ENCODE data around the gene GRIN2A. TPM values are rescaled to one million over a fixed set of nuclear protein-coding genes. Genes with fewer than 3 reads are reported as not detected.

GRIN2A gene
- total and polyA plus RNA-seq, 2 donors, result 0.25 to 1.1 TPM

DNA sequence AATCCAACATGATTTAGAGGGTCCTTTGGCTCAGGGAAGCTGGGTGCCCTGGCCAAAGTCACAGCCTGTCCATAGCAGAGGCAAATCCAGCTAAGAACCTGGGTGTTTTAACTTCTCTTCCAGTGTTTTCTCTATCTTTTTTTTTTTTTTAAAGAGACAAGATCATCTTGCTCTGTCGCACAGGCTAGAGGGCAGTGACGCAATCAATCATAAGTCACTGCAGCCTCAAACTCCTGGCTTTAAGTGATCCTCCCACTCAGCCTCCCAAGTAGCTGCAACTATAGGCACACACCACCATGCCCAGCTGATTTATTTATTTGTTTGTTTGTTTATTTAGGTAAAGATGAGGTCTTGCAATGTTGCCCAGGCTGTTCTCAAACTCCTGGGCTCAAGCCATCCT, 14.8 kb upstream of the GRIN2A start:
- Histone ChIP-seq H3K36me3 (ENCODE audit: control insufficient read depth in 2 of 2, insufficient read depth in 2 of 2, low read length in 1 of 2) (no peaks in the 10 kb centered on the region), H3K9me3 (ENCODE audit: control insufficient read depth in 2 of 2, insufficient read depth in 1 of 2, low read length in 1 of 2) (no peaks in the 10 kb centered on the region), H3K27me3 (ENCODE audit: control insufficient read depth in 2 of 2, insufficient read depth in 1 of 2, low read length in 1 of 2) (peaks cover 0 to 2% of the 10 kb centered on the region in 2 donors), H3K4me1 (ENCODE audit: control insufficient read depth in 2 of 2, insufficient read depth in 2 of 2, low read length in 2 of 2) (no peaks in the 10 kb centered on the region), H3K4me3 (ENCODE audit: low read length in 2 of 2) (no peak overlapping the region), H3K27ac (ENCODE audit: low read depth in 1 of 2, low read length in 1 of 2) (no peak overlapping the region)
- WGBS, result 93% methylated on average over 2 of the region's 2 CpGs
- DNase-seq (ENCODE audit: low read depth in 6 of 9, low spot score in 9 of 9), result no peak

DNA sequence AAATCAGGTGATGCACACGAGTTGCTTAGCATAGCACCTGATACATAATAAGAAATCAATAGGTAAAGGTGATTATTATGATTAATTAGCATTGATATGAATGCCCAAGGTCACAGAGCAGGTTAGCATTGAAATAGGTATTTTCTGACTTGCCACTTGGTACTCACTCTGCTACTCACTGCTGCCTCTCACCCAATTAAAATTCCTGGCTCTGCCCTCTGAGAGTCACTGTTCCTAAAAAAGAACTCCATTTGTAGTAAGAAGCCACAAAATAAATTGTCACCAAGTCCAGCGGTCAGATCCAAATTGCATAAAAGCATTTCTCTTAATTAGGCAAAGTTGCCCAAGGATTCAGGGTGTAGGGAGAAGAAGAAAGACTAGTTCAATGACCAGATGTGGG, 8.9 kb upstream of the GRIN2A start:
- Histone ChIP-seq H3K4me1 (ENCODE audit: control insufficient read depth in 2 of 2, insufficient read depth in 2 of 2, low read length in 2 of 2) (no peaks in the 10 kb centered on the region), H3K36me3 (ENCODE audit: control insufficient read depth in 2 of 2, insufficient read depth in 2 of 2, low read length in 1 of 2) (no peaks in the 10 kb centered on the region), H3K27me3 (ENCODE audit: control insufficient read depth in 2 of 2, insufficient read depth in 1 of 2, low read length in 1 of 2) (peaks cover 0 to 4% of the 10 kb centered on the region in 2 donors), H3K27ac (ENCODE audit: low read depth in 1 of 2, low read length in 1 of 2) (no peak overlapping the region), H3K4me3 (ENCODE audit: low read length in 2 of 2) (no peak overlapping the region), H3K9me3 (ENCODE audit: control insufficient read depth in 2 of 2, insufficient read depth in 1 of 2, low read length in 1 of 2) (no peaks in the 10 kb centered on the region)
- 92% methylated on average over 2 of the region's 2 CpGs for WGBS
- no peak for DNase-seq (ENCODE audit: low read depth in 6 of 9, low spot score in 9 of 9)

DNA sequence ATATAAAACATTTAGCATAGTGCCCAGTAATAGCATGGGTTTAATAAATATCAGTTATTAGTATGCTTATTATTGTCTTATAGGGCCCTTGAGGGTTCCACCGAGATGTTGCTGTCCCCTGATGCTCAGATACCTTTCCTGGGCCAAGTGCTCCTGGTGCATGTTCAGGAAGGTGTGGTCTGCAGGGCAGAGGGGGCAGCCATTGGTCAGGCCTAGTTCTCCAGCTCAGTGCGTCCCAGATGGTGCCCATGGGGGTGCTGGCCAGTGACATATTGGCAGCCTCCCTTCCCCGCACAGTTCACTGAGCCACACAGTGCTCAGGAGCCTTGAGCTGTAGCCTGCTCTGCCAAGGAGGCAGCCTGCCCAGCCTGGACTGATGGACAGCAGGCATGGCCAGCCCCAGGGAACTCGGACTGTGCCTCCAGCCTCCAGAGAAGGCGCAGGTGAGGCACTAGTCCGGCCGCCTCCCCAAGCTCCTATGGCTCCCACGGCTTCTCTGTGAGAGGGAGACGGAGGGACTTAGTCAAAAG, 7.7 kb upstream of the GRIN2A start:
- H3K27me3 ChIP-seq (ENCODE audit: control insufficient read depth in 2 of 2, insufficient read depth in 1 of 2, low read length in 1 of 2), result peaks cover 3 to 12% of the 10 kb centered on the region in 2 donors
- H3K36me3 ChIP-seq (ENCODE audit: control insufficient read depth in 2 of 2, insufficient read depth in 2 of 2, low read length in 1 of 2), result no peaks in the 10 kb centered on the region
- no peak overlapping the region for H3K27ac ChIP-seq (ENCODE audit: low read depth in 1 of 2, low read length in 1 of 2)
- DNase-seq (ENCODE audit: low read depth in 6 of 9, low spot score in 9 of 9), result no peak
- H3K4me1 ChIP-seq (ENCODE audit: control insufficient read depth in 2 of 2, insufficient read depth in 2 of 2, low read length in 2 of 2), result no peaks in the 10 kb centered on the region
- 85% methylated on average over 9 of the region's 9 CpGs for WGBS
- no peaks in the 10 kb centered on the region for H3K9me3 ChIP-seq (ENCODE audit: control insufficient read depth in 2 of 2, insufficient read depth in 1 of 2, low read length in 1 of 2)
- H3K4me3 ChIP-seq (ENCODE audit: low read length in 2 of 2), result no peak overlapping the region

DNA sequence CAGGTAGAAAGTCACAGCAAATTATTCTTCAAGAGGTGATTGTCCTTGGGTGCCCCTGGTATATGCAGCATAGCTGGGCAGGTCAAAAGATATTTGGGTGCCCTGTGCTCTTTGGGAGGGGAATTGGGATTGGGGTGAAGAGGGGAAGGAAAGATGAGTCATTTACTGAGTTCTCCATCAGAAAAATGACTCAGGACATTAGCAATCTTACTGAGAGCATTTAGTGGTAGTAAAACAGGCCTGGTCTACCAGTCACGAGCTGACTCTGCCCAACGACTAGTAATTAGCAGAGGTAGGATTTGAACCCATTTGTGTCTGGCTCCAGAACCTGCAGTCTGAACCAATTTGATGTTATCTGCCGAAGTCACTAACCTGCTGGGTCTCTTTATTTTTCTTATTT, 6.0 kb upstream of the GRIN2A start:
- Histone ChIP-seq H3K4me3 (ENCODE audit: low read length in 2 of 2) (no peak overlapping the region), H3K9me3 (ENCODE audit: control insufficient read depth in 2 of 2, insufficient read depth in 1 of 2, low read length in 1 of 2) (no peaks in the 10 kb centered on the region), H3K4me1 (ENCODE audit: control insufficient read depth in 2 of 2, insufficient read depth in 2 of 2, low read length in 2 of 2) (no peaks in the 10 kb centered on the region), H3K27ac (ENCODE audit: low read depth in 1 of 2, low read length in 1 of 2) (no peak overlapping the region), H3K36me3 (ENCODE audit: control insufficient read depth in 2 of 2, insufficient read depth in 2 of 2, low read length in 1 of 2) (no peaks in the 10 kb centered on the region), H3K27me3 (ENCODE audit: control insufficient read depth in 2 of 2, insufficient read depth in 1 of 2, low read length in 1 of 2) (peaks cover 18 to 29% of the 10 kb centered on the region in 2 donors)
- DNase-seq (ENCODE audit: low read depth in 6 of 9, low spot score in 9 of 9), result no peak
- WGBS, result 32% methylated on average over 3 of the region's 3 CpGs

DNA sequence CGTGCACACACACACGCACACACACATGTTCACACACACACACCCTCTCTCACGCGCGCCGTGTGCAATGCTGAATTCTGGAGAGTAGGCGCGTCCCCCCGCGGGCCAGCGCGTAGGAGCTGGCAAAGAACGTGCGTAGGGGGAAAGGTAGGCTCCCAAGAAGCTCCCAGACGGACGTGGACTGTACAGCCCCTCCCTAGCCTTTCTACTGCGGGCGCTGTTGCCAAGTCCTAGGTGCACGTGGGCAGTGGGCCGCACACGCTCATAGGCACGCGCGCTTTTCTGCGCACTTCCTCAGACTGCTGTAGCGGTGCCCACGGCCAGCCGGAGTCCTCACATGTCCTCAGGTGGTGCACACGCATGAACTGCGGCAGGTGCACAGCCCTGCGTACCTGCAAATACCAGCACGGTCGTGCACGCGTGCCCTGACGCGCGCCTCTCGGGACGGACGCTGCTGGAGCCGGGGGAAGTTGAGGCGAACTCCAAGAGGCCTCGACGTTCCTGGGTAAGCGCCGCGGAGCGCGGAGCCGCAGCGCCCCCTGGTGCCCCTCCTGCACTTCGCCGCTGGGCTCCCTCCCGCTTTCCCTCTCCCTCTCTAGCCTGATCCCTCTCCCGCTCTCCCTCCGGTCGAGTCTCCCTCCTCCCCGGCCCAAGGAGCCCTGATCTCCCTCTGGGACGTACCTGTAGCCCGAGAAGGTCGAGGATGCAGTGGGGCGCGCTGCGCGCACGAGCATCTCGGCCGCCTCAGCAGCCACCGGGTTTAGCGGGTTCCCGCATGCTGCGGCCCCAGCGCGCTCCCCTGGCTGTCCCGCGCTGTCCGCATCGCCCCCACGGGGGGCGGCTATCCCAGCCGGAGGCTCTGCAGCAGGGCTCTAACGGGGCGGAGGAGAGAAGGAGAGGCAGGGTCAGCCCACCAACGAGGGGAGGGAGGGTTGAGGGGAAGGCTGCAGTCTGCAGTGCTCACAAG, 749 bp downstream of the GRIN2A start:
- no peak overlapping the region for H3K27ac ChIP-seq (ENCODE audit: low read depth in 1 of 2, low read length in 1 of 2)
- H3K4me3 ChIP-seq (ENCODE audit: low read length in 2 of 2), result peak overlapping the region in 1 of 2 donors; percentile 27
- DNase-seq (ENCODE audit: low read depth in 6 of 9, low spot score in 9 of 9), result peak in 7 of 9 donors; percentile 8 to 59 (median 47)
- H3K9me3 ChIP-seq (ENCODE audit: control insufficient read depth in 2 of 2, insufficient read depth in 1 of 2, low read length in 1 of 2), result no peaks in the 10 kb centered on the region
- H3K27me3 ChIP-seq (ENCODE audit: control insufficient read depth in 2 of 2, insufficient read depth in 1 of 2, low read length in 1 of 2), result peaks cover 57 to 75% of the 10 kb centered on the region in 2 donors
- no peaks in the 10 kb centered on the region for H3K36me3 ChIP-seq (ENCODE audit: control insufficient read depth in 2 of 2, insufficient read depth in 2 of 2, low read length in 1 of 2)
- H3K4me1 ChIP-seq (ENCODE audit: control insufficient read depth in 2 of 2, insufficient read depth in 2 of 2, low read length in 2 of 2), result peaks cover 2 to 6% of the 10 kb centered on the region in 2 donors
- WGBS, result 4% methylated on average over 85 of the region's 85 CpGs

DNA sequence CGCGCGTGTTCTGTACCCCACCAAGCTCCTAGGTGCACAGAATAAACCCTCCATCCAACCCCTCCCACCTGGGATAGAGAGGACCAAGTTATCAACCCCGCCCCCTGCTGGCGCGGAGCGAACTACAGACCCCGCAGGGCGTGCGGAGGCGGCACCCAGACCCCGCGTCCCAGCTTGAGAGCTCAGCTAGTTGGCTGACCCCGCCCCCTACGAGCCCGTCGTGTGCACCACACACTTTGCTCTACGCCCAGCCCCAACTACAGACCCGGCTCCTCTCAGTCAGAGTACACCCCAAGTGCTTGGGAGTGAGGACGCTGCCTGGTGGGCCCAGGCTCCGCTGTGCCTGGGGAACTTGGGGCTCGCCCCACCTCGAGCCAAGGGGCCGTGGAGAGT, 1.5 kb downstream of the GRIN2A start:
- peak in 6 of 9 donors; percentile 13 to 50 (median 36) for DNase-seq (ENCODE audit: low read depth in 6 of 9, low spot score in 9 of 9)
- Histone ChIP-seq H3K9me3 (ENCODE audit: control insufficient read depth in 2 of 2, insufficient read depth in 1 of 2, low read length in 1 of 2) (no peaks in the 10 kb centered on the region), H3K36me3 (ENCODE audit: control insufficient read depth in 2 of 2, insufficient read depth in 2 of 2, low read length in 1 of 2) (no peaks in the 10 kb centered on the region), H3K27me3 (ENCODE audit: control insufficient read depth in 2 of 2, insufficient read depth in 1 of 2, low read length in 1 of 2) (peaks cover 57 to 74% of the 10 kb centered on the region in 2 donors), H3K27ac (ENCODE audit: low read depth in 1 of 2, low read length in 1 of 2) (no peak overlapping the region), H3K4me1 (ENCODE audit: control insufficient read depth in 2 of 2, insufficient read depth in 2 of 2, low read length in 2 of 2) (peaks cover 2 to 6% of the 10 kb centered on the region in 2 donors), H3K4me3 (ENCODE audit: low read length in 2 of 2) (no peak overlapping the region)
- WGBS, result 6% methylated on average over 24 of the region's 24 CpGs

DNA sequence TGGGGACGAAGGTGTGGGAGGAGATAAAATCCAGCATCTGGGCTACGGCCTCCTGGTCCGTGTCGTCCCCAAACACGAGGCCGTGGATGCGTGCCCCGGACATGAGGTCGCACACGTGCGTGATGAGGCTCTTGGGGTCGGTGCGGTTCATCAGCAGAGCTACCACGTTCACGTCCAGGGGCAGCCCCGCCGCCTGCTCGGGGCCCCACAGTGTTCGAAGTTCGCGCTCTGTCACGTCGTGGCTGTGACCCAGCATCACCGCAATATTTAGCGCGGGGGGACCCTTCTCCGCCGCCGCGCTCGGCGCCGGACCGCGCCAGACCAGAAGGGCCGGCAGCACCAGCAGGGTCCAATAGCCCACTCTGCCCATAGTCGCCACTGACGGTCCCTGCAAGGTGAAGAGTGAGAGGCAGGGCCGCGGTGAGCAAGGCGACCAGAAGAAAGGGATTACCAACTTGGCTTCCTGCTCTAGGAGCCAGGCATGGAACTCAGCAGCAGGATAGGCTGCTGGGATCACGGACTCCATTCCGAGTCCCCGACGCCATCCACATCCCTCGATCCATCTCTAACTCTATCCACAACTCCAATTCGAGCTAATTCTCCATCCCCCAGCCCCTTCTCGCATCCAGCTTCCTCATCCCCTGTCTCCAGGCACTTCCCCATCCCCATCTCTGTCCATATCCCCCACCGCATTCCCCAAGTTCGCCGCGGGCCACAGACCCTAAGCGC, 2.0 kb downstream of the GRIN2A start:
- Histone ChIP-seq H3K27ac (ENCODE audit: low read depth in 1 of 2, low read length in 1 of 2) (no peak overlapping the region), H3K4me1 (ENCODE audit: control insufficient read depth in 2 of 2, insufficient read depth in 2 of 2, low read length in 2 of 2) (peaks cover 2 to 6% of the 10 kb centered on the region in 2 donors), H3K36me3 (ENCODE audit: control insufficient read depth in 2 of 2, insufficient read depth in 2 of 2, low read length in 1 of 2) (no peaks in the 10 kb centered on the region), H3K9me3 (ENCODE audit: control insufficient read depth in 2 of 2, insufficient read depth in 1 of 2, low read length in 1 of 2) (no peaks in the 10 kb centered on the region), H3K4me3 (ENCODE audit: low read length in 2 of 2) (no peak overlapping the region), H3K27me3 (ENCODE audit: control insufficient read depth in 2 of 2, insufficient read depth in 1 of 2, low read length in 1 of 2) (peaks cover 57 to 70% of the 10 kb centered on the region in 2 donors)
- DNase-seq (ENCODE audit: low read depth in 6 of 9, low spot score in 9 of 9), result no peak
- WGBS, result 39% methylated on average over 53 of the region's 53 CpGs

DNA sequence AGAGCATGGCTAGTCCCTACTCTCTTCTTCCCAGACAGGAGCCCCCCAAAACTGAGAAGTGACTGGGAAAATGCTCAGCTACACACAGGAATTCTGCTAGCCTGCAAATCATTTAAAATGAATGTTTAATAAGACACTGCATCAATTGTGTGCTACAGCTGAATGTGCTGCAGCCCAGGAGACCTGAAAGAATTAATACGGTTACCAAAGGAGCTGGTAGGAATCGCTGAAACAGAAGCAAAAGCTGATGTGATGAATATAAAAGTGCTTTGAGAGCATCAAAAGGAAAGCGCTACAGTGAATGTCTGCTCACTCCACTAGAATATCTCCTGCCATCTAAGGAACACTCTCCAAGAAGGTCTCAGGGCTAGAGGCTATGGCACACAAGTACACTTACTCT, 3.7 kb downstream of the GRIN2A start:
- WGBS, result 93% methylated on average over 3 of the region's 3 CpGs
- H3K27me3 ChIP-seq (ENCODE audit: control insufficient read depth in 2 of 2, insufficient read depth in 1 of 2, low read length in 1 of 2), result peaks cover 41 to 53% of the 10 kb centered on the region in 2 donors

DNA sequence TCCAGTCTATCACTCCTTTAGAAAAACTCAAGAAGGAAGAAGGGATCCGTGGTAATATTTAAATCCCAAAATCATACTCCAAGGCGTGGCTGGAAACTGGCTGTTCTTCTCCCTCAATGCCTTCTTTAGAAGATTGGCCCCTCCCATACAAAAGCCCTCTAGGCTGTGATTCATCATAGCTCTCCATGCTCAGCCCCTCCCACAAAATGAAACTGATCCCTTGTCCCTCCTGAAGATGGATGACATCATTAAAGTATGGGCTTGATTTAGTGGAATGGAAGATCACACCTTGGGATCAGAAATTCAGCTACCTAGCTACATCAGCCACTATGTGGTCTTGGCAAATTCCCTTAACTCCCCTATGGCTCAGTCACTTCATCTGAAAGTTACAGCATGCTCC, 4.1 kb downstream of the GRIN2A start:
- H3K4me1 ChIP-seq (ENCODE audit: control insufficient read depth in 2 of 2, insufficient read depth in 2 of 2, low read length in 2 of 2), result peaks cover 2 to 6% of the 10 kb centered on the region in 2 donors
- DNase-seq (ENCODE audit: low read depth in 6 of 9, low spot score in 9 of 9), result no peak
- H3K27me3 ChIP-seq (ENCODE audit: control insufficient read depth in 2 of 2, insufficient read depth in 1 of 2, low read length in 1 of 2), result peaks cover 37 to 49% of the 10 kb centered on the region in 2 donors
- H3K27ac ChIP-seq (ENCODE audit: low read depth in 1 of 2, low read length in 1 of 2), result no peak overlapping the region
- 91% methylated on average over 2 of the region's 2 CpGs for WGBS
- no peaks in the 10 kb centered on the region for H3K9me3 ChIP-seq (ENCODE audit: control insufficient read depth in 2 of 2, insufficient read depth in 1 of 2, low read length in 1 of 2)
- H3K36me3 ChIP-seq (ENCODE audit: control insufficient read depth in 2 of 2, insufficient read depth in 2 of 2, low read length in 1 of 2), result no peaks in the 10 kb centered on the region
- no peak overlapping the region for H3K4me3 ChIP-seq (ENCODE audit: low read length in 2 of 2)

More for the DNA sequence above, 3.7 kb downstream of the GRIN2A start:
- peaks cover 2 to 6% of the 10 kb centered on the region in 2 donors for H3K4me1 ChIP-seq (ENCODE audit: control insufficient read depth in 2 of 2, insufficient read depth in 2 of 2, low read length in 2 of 2)
- no peak overlapping the region for H3K27ac ChIP-seq (ENCODE audit: low read depth in 1 of 2, low read length in 1 of 2)
- H3K4me3 ChIP-seq (ENCODE audit: low read length in 2 of 2), result no peak overlapping the region
- DNase-seq (ENCODE audit: low read depth in 6 of 9, low spot score in 9 of 9), result no peak
- no peaks in the 10 kb centered on the region for H3K9me3 ChIP-seq (ENCODE audit: control insufficient read depth in 2 of 2, insufficient read depth in 1 of 2, low read length in 1 of 2)
- no peaks in the 10 kb centered on the region for H3K36me3 ChIP-seq (ENCODE audit: control insufficient read depth in 2 of 2, insufficient read depth in 2 of 2, low read length in 1 of 2)

Data from thymus (tissue), 11 donors.